OCI-LY7 (cell line): Measurements from ENCODE around the gene NACC1. TPM values are rescaled to one million over a fixed set of nuclear protein-coding genes. Genes with fewer than 3 reads are reported as not detected.
"Not testable (repeated sequence)": the region's sequence is repeated elsewhere in the genome, so short reads cannot be mapped to it uniquely, and the experiment has no call there.

Source experiments
- BruUV-seq: library from RNA; stranded (reverse); fragments of 400-500 nt; replicated peaks from 2 replicates; lab custom pipeline; 2021; lab: Mats Ljungman, UMichigan
- CTCF ChIA-PET: fragments of 300-600 bp; sonication (Branson Sonifier 250); formaldehyde crosslinking; loops from one replicate; lab custom pipeline; 2022; ENCODE audit warnings: antibody characterized with exemption; ENCODE audit not compliant: unreplicated experiment; lab: Charles Lee
- POLR2A ChIA-PET: fragments of 300-600 bp; sonication (Branson Sonifier 250); formaldehyde crosslinking; loops from one replicate; lab custom pipeline; 2022; ENCODE audit warnings: antibody characterized with exemption; lab: Charles Lee
- DNase-seq: peaks from one replicate; pipeline ENCODE4 v3.0.0-alpha.2; 2015; ENCODE audit warnings: low spot score
- H2AFZ ChIP-seq: fragments of 200-600 bp; sonication (generic), shearing (Covaris generic); 2 replicates; pipeline ENCODE4 v1.6.1; 2014; ENCODE audit warnings: mild to moderate bottlenecking, antibody characterized with exemption, low read length, moderate library complexity
- H3K27ac ChIP-seq: fragments of 200-600 bp; sonication (generic); 2 replicates; pipeline ENCODE4 v1.5.1; 2014; ENCODE audit warnings: mixed run types, low read depth, mild to moderate bottlenecking, moderate library complexity, low read length, inconsistent platforms; ENCODE audit not compliant: poor library complexity, severe bottlenecking
- H3K36me3 ChIP-seq: fragments of 200-600 bp; sonication (generic); 2 replicates; pipeline ENCODE4 v1.6.1; 2014; ENCODE audit warnings: mild to moderate bottlenecking, antibody characterized with exemption, low read length, moderate library complexity, mixed read lengths; ENCODE audit not compliant: insufficient read depth
- H3K4me1 ChIP-seq: fragments of 200-600 bp; sonication (generic); 2 replicates; pipeline ENCODE4 v1.5.1; 2014; ENCODE audit warnings: mild to moderate bottlenecking, low read length; ENCODE audit not compliant: insufficient read depth, poor library complexity, severe bottlenecking
- H3K4me2 ChIP-seq: fragments of 200-600 bp; sonication (generic); 2 replicates; pipeline ENCODE4 v1.6.1; 2014; ENCODE audit warnings: mild to moderate bottlenecking, low read length
- H3K4me3 ChIP-seq: fragments of 200-600 bp; sonication (generic); 2 replicates; pipeline ENCODE4 v1.5.1; 2014; ENCODE audit warnings: mild to moderate bottlenecking, low read depth, low read length; ENCODE audit not compliant: poor library complexity, severe bottlenecking
- H3K79me2 ChIP-seq: fragments of 200-600 bp; sonication (generic); 2 replicates; pipeline ENCODE4 v1.6.1; 2016; ENCODE audit warnings: low read depth, mild to moderate bottlenecking, low read length, moderate library complexity, mixed read lengths; ENCODE audit not compliant: insufficient read depth
- H3K9me2 ChIP-seq: fragments of 200-600 bp; sonication (generic); 2 replicates; pipeline ENCODE4 v1.6.1; 2016; ENCODE audit warnings: mild to moderate bottlenecking, low read length, mixed read lengths; ENCODE audit not compliant: insufficient read depth
- H3K9me3 ChIP-seq: fragments of 200-600 bp; sonication (generic); 2 replicates; pipeline ENCODE4 v1.6.1; 2014; ENCODE audit warnings: mild to moderate bottlenecking, mixed run types, low read length, mixed read lengths
- H4K20me1 ChIP-seq: fragments of 200-600 bp; sonication (generic); 2 replicates; pipeline ENCODE4 v1.6.1; 2014; ENCODE audit warnings: mild to moderate bottlenecking, antibody characterized with exemption, low read length, moderate library complexity, mixed read lengths; ENCODE audit not compliant: insufficient read depth
- EZH2phosphoT487 ChIP-seq: fragments of 200-600 bp; sonication (generic); IDR thresholded peaks from 2 replicates; pipeline ENCODE4 v1.6.1; 2018; ENCODE audit warnings: low read depth, borderline replicate concordance, mild to moderate bottlenecking, mixed run types, antibody characterized with exemption, low read length, moderate library complexity, mixed read lengths
- intact Hi-C: fragments of 100-400 bp; cut with micrococcal nuclease; formaldehyde crosslinking; loops from one replicate; pipeline ENCODE4 v1.10.0; 2022; ENCODE audit not compliant: unreplicated experiment
- total RNA-seq, 2 experiments: library from RNA; depleted of rRNA in 1 of 2; stranded (reverse); fragments of >200 nt in 1 of 2; shearing (Covaris generic) in 1 of 2; gene quantifications; 2 replicates each; pipeline ENCODE4 v1.2.3, GENCODE V29; 2014 to 2022
- TF ChIP-seq, protein P1 (sequence below): fragments of 200-600 bp; sonication (generic); conservative IDR thresholded peaks from 2 replicates; pipeline ENCODE4 v1.5.1; 2014; ENCODE audit warnings: mild to moderate bottlenecking, antibody characterized with exemption, low read length, moderate library complexity, mixed read lengths

NACC1 gene
- total RNA-seq, 2 experiments from 2014 or later = 52.9 to 56.3 TPM

GRCh38 chr19:13172346-13173138 is 54.5 kb downstream of the NACC1 start:
- Histone ChIP-seq H2AFZ (peak overlapping the region; percentile 3; the same call in 1 of the 2 replicates), H3K9me2 (no peaks in the 10 kb centered on the region), H3K4me2 (peak overlapping the region; percentile 39), H4K20me1 (no peaks in the 10 kb centered on the region), H3K79me2 (peaks cover 6% of the 10 kb centered on the region; the same call in 1 of the 2 replicates), H3K27ac (peak overlapping the region; percentile 2), H3K9me3 (no peaks in the 10 kb centered on the region), H3K4me3 (peak overlapping the region; percentile 15), H3K4me1 (peaks cover 52% of the 10 kb centered on the region), H3K36me3 (no peaks in the 10 kb centered on the region)
- intact Hi-C loops = no loop called here
- no peak for TF ChIP-seq EZH2phosphoT487
- TF ChIP-seq, protein P1, sequence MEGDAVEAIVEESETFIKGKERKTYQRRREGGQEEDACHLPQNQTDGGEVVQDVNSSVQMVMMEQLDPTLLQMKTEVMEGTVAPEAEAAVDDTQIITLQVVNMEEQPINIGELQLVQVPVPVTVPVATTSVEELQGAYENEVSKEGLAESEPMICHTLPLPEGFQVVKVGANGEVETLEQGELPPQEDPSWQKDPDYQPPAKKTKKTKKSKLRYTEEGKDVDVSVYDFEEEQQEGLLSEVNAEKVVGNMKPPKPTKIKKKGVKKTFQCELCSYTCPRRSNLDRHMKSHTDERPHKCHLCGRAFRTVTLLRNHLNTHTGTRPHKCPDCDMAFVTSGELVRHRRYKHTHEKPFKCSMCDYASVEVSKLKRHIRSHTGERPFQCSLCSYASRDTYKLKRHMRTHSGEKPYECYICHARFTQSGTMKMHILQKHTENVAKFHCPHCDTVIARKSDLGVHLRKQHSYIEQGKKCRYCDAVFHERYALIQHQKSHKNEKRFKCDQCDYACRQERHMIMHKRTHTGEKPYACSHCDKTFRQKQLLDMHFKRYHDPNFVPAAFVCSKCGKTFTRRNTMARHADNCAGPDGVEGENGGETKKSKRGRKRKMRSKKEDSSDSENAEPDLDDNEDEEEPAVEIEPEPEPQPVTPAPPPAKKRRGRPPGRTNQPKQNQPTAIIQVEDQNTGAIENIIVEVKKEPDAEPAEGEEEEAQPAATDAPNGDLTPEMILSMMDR = no peak
- ChIA-PET CTCF (no interaction called here), POLR2A (no interaction called here)
- no peak for DNase-seq
- BruUV-seq = no TSS peak

GRCh38 chr19:13173139-13173737 is 55.2 kb downstream of the NACC1 start:
- Histone ChIP-seq H3K4me1 (peaks cover 47% of the 10 kb centered on the region), H3K4me2 (peak overlapping the region; percentile 39), H4K20me1 (no peaks in the 10 kb centered on the region), H3K79me2 (peaks cover 6% of the 10 kb centered on the region; the same call in 1 of the 2 replicates), H3K36me3 (no peaks in the 10 kb centered on the region), H3K9me2 (no peaks in the 10 kb centered on the region), H3K4me3 (no peak overlapping the region), H3K27ac (peak overlapping the region; percentile 10), H3K9me3 (no peaks in the 10 kb centered on the region), H2AFZ (peak overlapping the region; percentile 25; the same call in 1 of the 2 replicates)
- no peak for DNase-seq
- POLR2A ChIA-PET = no interaction called here
- BruUV-seq = no TSS peak
- CTCF ChIA-PET = no interaction called here
- TF ChIP-seq, protein P1 = no peak
- intact Hi-C loops = no loop called here

DNA sequence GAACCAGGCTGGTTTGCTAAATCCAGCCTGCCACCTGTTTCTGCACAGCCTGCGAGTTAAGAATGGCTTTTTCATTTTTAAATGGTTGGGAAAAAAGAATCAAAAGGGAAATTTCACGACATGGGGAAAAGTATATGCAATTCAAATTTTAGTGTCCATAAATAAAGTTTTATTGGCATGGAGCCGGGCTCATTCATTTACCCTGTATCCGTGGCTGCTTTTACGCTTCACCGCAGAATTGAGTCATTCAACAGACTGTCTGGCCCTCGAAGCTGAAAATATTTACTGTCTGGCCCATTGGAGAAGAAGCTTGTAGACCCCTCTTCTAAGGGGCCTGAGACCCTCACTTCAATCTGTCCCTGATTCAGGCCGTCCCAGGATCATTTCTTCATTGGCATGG is 58.3 kb downstream of the NACC1 start:
- no peak overlapping the region for H3K4me3 ChIP-seq
- peaks cover 42% of the 10 kb centered on the region for H3K4me1 ChIP-seq
- H3K79me2 ChIP-seq = no peaks in the 10 kb centered on the region
- ChIA-PET CTCF (no interaction called here), POLR2A (interaction anchor here (1.2 kb wide), 3 partner anchors 11 to 19 kb away, joined by 3 to 4 read pairs (median 3); no protein-coding TSS in a partner anchor)
- H3K27ac ChIP-seq = no peak overlapping the region
- no peak overlapping the region for H2AFZ ChIP-seq
- H3K9me3 ChIP-seq = no peaks in the 10 kb centered on the region
- no TSS peak for BruUV-seq
- intact Hi-C loops = no loop called here
- no peaks in the 10 kb centered on the region for H3K9me2 ChIP-seq
- no peaks in the 10 kb centered on the region for H3K36me3 ChIP-seq
- TF ChIP-seq EZH2phosphoT487 = no peak
- TF ChIP-seq, protein P1 = no peak
- H4K20me1 ChIP-seq = no peaks in the 10 kb centered on the region
- no peak overlapping the region for H3K4me2 ChIP-seq
- no peak for DNase-seq

DNA sequence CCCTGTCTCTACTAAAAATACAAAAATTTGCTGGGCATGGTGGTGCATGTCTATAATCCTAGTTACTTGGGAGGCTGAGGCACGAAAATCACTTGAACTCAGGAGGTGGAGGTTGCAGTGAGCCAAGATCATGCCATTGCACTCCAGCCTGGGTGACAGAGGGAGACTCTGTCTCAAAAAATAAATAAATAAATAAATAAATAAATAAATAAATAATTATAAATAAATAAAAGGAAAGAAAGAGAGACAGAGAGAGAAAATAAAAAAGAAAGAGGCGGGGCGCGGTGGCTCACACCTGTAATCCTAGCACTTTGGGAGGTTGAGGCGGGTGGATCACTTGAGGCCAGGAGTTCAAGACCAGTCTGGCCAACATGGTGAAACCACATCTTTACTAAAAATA is 59.5 kb downstream of the NACC1 start:
- H4K20me1 ChIP-seq, H2AFZ ChIP-seq, BruUV-seq, H3K27ac ChIP-seq, H3K4me2 ChIP-seq, H3K9me2 ChIP-seq, H3K36me3 ChIP-seq, DNase-seq, H3K79me2 ChIP-seq, H3K9me3 ChIP-seq, CTCF ChIA-PET, intact Hi-C loops, H3K4me3 ChIP-seq: not testable (repeated sequence)
- peaks cover 44% of the 10 kb centered on the region for H3K4me1 ChIP-seq
- POLR2A ChIA-PET = interaction anchor here (1.1 kb wide), 1 partner anchor 14 kb away, joined by 3 read pairs; no protein-coding TSS in a partner anchor
